Astrocyte of the cerebellum (primary cell): Measurements from ENCODE around the gene GFPT1.

Source experiments
- DNase-seq: peaks from one replicate; pipeline ENCODE4 v3.0.0-alpha.2; 2011; ENCODE audit warnings: low read depth
- H3K4me3 ChIP-seq: 2 replicates; pipeline ENCODE4 v1.5.1; 2011; ENCODE audit warnings: mild to moderate bottlenecking, low read depth, low read length, moderate library complexity
- CTCF ChIP-seq: IDR thresholded peaks from 2 replicates; pipeline ENCODE4 v1.5.1; 2012; ENCODE audit warnings: low read length, low read depth, moderate library complexity, mild to moderate bottlenecking; ENCODE audit errors: missing control alignments
- in situ Hi-C: cut with HindIII; loops from 2 replicates; pipeline ENCODE4 v1.10.0; 2017; ENCODE audit warnings: low sequenced_read_pairs

The GFPT1 gene

GRCh38 chr2:69271831-69272257, 115.2 kb downstream of the GFPT1 start:
- peak; percentile 58 for DNase-seq
- in situ Hi-C loops: no loop called here
- TF ChIP-seq CTCF: no peak
- no peak overlapping the region for H3K4me3 ChIP-seq
